OCI-LY7 (cell line): Measurements from ENCODE around the gene MIF4GD.
A peak's percentile ranks its signal among the peaks of the same experiment; 100 is the strongest.

Source experiments
- EZH2phosphoT487 ChIP-seq: fragments of 200-600 bp; sonication (generic); IDR thresholded peaks from 2 replicates; pipeline ENCODE4 v1.6.1; 2018; ENCODE audit warnings: low read depth, borderline replicate concordance, mild to moderate bottlenecking, mixed run types, antibody characterized with exemption, low read length, moderate library complexity, mixed read lengths
- TF ChIP-seq, protein P1 (sequence below): fragments of 200-600 bp; sonication (generic); conservative IDR thresholded peaks from 2 replicates; pipeline ENCODE4 v1.5.1; 2014; ENCODE audit warnings: mild to moderate bottlenecking, antibody characterized with exemption, low read length, moderate library complexity, mixed read lengths

DNA sequence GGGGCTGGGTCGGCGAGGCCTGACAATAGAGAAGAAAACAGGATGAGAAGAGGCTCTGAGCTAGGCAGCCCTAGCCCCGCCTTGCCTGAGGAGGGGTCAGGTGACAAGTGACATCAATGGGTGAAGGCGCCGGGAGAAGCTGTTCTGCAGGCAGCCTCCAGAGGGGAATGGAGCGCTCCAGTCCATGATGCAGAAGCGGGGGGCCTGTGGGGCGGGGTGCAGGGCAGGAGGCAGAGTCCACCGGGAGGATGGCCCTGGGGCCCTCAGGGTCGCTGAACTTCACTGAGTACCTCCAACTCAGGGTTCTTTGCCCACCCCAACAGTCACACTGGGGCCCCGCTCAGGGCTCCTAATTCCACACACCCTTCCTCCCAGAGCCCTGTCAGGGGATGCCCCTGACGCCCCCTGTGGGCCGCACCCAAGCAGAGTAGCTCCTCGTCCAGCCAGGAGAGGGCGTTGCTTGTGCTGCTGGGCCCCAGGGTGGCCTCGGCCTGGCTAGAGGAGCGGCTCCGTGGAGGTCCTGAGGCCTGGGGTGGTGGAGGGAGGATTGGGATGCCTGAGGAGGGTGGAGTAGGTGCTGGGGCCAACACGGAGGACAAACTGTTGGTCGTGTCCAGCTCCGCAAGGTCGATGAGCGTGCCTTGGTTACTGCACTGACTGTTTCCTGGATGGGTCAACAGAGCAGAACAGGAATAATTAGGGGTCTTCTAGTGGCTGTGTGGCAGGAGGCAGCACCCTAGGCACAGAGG is 30.5 kb downstream of the MIF4GD start:
- TF ChIP-seq, protein P1, sequence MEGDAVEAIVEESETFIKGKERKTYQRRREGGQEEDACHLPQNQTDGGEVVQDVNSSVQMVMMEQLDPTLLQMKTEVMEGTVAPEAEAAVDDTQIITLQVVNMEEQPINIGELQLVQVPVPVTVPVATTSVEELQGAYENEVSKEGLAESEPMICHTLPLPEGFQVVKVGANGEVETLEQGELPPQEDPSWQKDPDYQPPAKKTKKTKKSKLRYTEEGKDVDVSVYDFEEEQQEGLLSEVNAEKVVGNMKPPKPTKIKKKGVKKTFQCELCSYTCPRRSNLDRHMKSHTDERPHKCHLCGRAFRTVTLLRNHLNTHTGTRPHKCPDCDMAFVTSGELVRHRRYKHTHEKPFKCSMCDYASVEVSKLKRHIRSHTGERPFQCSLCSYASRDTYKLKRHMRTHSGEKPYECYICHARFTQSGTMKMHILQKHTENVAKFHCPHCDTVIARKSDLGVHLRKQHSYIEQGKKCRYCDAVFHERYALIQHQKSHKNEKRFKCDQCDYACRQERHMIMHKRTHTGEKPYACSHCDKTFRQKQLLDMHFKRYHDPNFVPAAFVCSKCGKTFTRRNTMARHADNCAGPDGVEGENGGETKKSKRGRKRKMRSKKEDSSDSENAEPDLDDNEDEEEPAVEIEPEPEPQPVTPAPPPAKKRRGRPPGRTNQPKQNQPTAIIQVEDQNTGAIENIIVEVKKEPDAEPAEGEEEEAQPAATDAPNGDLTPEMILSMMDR: peak; percentile 100
- no peak for TF ChIP-seq EZH2phosphoT487
